HTR-8/SVneo (cell line): Measurements from ENCODE around the gene LRTM2.

Experiments
- DNase-seq: peaks from one replicate; pipeline ENCODE4 v3.0.0; 2011; ENCODE audit warnings: low spot score, mixed read lengths; ENCODE audit not compliant: insufficient read length
- FAIRE-seq: peaks from 2 replicates; lab custom pipeline; 2011; peaks lifted over from hg19 to GRCh38; lab: Jason Lieb, UNC

LRTM2 gene

DNA sequence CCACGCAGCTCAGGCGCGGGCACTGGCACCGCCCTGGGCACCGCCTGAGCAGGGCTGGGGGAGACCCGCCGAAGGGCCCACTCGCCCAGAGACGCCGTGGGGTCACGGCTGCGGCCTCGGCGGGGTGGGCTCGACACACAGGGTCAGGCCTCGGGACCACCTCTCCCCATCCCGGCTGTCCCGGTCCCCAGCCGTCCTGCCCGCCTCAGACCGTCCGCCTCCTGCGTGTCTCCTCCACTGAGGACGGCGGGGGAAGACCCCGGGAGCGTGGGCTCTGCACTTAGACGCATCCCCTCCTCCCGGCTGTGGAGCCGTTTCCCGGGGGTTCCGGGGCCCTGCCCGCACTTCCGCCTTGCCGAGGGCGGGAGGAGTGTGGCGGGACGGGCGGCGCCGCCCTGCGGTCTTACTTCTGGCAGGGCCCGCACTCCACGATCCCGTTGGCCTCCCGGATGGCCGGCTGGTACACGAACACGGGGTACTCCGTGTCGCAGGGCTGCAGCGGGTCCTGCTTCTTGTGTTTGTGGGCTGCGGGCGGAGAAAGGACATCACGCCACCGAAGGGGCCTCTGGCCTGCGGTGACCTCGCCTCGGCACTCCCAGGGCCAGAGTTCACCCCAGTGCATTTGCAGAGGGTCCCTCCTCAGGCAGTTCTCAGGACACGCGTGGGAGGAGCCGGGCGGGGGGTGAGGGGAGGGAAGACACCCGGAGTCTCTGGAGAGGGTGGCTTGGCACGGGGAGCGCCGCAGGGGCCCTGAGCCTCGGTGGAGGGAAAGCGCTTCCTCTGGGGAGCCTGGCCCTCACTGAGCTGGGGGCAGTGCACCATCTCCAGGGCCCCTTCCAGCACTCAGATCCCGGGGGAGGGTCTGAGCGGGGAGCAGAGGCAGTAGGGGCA lies 23.1 kb upstream of the LRTM2 start:
- no peak for DNase-seq
- no peak for FAIRE-seq

DNA sequence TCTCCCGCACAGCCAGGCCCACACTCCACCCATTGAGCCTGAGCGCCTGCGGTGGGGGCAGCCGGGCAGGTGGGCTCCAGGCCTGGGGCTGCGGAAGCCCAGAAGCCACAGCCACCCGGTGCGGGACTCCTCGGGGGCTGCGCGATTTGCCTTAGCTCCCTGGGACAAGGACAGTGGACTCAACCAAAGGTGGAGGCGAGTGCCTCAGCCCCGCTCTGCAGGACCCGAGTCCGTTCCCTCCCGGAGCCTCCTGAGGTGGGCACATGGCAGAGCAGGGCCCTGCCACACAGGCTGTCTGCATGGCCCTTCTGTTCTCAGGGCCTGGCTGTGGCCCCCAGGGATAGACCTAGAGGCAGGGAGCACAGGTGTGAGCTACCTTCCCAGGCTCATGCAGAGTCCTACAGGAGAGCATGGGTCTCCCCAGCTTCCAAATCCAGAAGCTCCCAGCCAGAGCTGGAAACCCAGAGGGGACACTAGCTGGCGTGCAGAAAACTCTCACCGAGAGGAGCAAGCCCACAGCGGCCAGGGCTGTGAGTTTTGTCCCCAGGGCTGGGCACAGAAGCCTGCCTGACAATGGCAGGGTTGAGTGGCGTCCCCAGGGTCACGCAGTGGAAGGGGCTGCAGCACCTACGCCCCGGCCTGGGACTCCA lies 22.2 kb upstream of the LRTM2 start:
- no peak for FAIRE-seq
- DNase-seq, result no peak

GRCh38 chr12:1798641-1799020 lies 21.7 kb upstream of the LRTM2 start:
- DNase-seq, result no peak
- FAIRE-seq, result no peak

GRCh38 chr12:1799051-1799881 lies 21.1 kb upstream of the LRTM2 start:
- peak; percentile 88 for FAIRE-seq
- no peak for DNase-seq

- DNase-seq (no peak), FAIRE-seq (no peak)
Observed at GRCh38 chr12:1799882-1800400, 20.4 kb upstream of the LRTM2 start.

DNA sequence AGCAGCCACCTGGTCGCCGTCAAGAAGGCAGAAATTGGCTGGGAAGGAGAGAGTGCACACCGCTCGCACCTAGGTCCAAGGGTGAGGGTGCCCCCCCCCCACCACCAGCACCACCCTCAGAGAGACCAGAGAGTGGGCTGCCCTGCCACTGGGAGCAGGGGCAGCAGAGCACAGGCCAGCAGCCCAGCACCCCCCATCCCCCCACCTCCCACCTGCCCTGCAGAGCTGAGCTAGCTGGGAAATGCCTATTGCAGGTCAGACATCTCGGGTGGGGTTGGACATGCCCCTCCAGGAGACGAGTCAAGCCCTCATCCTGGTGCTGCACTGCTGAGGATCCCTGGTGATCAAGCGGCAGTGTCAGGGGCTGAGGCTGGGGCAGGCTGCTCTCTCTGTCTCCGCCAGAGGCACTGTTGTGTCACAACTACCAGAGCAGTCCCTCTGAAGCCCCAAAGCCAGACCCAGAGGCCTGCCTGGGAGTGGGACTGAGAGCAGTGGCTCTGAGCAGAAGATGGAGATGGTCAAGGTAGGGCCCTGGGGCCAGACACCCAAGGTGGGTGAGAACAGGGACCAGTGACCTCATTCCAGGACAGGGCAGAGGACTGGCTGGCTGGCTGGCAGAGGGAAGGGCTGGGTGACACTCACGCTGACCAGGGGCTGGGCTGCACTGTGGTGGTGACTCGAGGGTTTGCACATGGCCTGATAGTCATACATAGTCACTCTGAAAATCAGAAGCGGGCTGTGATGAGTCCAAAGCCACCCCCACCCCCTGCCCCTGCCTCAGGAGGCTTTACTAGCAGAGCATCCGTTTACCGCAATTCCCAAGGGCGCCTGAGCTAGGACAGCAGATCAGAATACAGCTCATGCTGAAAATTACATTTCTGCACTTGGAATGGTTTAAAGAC lies 19.7 kb upstream of the LRTM2 start:
- DNase-seq (peak; percentile 62), FAIRE-seq (peak; percentile 36)

- FAIRE-seq (no peak), DNase-seq (no peak)
Observed at GRCh38 chr12:1801303-1801975, 18.9 kb upstream of the LRTM2 start.

DNA sequence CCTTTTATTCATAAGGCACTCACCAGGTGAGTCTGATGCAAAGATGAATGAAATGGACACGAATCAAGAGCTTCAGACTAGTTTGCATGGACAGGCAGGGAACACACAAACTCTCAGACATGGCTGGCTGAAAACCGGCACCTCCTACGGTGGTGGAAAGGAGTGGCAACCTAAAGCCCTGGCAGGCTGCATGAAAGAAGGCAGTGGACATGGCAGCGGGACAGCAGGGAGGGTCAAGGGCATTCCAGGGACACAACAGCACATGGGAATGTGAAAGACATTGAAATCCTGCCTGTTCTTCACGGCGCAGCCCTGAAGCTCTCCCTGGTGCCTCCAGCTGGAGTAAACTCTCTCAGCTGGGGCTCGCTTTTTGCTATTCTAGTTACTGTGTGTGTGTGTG lies 16.6 kb upstream of the LRTM2 start:
- FAIRE-seq (no peak), DNase-seq (no peak)

DNA sequence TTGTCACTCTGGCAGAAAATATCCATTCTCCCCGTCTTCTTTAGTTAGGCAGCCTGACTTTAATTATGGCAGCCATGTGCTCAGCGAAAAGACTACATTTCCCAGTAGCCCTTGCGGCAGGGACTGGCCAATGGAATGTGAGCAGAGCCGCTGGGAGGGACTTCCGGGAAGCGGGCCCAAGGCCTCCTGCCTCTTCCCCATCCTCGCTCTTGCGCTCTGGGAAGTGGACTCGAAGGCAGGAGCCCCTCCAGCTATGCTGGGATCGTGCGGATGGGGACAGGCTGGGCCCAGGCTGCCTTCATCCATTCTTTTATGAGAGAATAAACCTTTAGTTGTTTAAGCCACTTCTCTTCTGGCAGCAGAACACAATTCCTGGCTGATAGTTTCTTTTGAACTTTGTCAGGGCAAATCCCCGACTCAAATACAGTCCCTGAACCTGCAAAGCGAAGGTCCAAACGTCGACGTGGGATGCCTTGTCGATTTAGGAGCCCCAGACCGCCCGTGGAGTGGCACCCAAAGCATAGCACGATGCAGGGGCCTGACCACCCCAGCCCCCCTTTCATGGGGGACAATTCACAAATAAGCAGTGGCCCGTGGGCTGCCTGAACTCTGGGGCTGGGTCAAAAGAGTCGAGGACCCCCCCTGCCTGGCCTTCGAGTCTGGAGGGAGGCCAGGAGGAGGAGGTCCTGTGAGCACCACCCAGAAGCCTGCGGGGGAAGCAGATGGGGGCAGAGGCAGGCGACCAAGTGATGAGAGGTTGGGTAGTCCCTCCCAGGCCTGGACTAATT lies 15.6 kb upstream of the LRTM2 start:
- peak; percentile 98 for FAIRE-seq
- peak; percentile 97 for DNase-seq

DNA sequence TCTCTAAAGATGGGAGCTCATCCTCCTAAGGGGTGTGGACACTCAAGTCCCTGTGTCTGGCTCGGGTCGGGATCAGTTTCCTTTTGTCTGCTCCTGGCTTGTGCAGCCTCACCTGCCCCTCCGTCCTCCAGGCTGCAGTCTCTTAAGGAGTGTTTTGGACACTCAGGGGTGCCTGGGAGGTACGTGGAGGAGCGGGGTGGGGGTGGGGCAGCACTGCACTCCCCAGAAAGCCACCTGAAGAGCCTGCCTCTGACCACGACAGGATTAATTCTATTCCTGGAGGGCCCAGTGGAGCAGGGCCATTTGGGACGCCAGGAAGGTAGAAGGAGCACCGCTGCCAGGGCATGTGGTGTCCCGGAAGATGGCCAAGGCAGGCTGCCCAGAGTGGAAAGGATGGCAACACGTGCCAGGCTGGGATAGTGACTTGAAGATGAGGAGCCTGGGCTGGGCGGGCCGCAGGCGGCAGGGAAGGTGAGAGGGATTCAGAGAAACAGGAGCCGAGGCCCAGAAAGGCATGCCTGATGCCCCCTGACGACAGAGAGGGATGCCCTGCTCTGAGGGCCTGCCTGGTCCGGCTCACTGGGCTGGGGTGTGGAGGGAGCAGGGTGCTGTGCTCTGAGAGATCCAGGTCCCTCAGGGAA lies 14.8 kb upstream of the LRTM2 start:
- DNase-seq, result no peak
- FAIRE-seq, result peak; percentile 31

DNA sequence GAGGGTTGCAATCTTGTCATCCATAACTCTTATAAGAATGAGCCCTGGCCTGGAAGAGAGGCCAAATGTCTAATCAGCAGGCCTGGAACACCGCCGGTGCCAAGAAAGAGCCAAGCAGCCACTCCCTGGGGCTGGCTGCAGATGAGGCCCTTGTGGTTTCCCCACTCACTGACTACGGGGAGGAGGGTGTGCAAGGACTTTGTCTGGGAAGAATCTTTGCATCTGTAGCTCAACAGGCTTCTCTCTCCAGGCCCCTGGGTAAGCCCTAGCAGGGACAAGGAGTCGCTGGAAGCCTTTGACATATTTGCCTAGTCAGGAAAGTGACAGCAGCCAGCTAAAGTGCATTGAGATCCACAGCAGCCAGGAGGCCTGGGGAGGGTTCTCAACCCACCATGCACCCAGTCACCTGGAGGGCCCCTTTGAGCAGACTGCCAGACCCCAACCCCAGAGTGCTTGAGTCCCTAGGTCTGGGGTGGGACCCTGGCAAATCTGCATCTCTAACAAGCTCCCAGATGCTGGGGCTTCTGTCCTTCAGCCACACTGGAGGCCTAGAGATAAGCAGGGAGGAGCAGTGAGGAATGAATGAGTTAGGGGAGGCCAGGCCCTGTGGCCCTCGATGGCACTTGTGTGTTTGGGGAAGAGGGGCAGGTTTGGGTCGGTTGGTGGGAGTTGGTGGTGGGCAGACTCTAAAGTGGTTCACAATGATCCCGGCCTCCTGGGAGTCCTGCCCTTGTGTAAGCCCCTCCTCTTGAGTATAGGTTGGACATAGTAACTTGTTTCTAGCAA lies 13.9 kb upstream of the LRTM2 start:
- DNase-seq (no peak), FAIRE-seq (no peak)

GRCh38 chr12:1807087-1807860 lies 13.1 kb upstream of the LRTM2 start:
- FAIRE-seq (peak; percentile 62), DNase-seq (no peak)

DNA sequence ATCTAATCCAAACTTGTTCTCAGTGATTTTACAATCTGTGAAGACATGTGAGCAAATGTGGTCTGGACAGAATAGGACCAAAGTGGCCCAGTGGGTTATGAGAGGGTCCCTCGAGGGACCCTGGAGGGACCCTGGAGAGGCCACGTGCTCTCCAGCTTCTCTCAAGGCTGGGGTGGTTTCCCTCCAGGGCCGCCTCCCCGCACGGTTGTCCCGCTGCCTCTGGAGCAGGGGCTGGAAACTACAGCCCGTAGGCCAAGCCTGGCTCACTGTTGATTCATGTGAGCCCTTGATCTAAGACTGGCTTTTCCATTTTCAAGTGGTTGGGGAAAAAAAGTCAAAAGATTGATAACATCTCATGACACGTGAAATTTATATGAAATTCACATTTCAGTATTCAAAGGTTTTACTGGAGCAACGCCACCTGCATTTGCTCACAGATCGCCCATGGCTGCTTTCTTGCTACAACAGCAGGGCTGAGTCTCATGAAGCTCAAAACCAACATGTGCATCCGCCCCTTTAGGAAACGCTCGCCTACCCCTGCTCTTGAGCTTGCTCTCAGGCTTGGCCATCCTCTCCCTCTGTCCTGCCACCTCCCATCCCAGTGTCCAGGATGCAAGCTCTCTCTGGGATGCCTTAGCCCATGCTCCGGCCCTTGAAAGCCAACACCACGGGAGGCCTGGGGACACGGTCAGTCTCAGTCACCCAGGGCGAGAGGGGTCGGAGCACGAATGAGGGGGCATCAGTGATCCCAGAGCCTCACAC lies 12.1 kb upstream of the LRTM2 start:
- DNase-seq (no peak), FAIRE-seq (no peak)

- FAIRE-seq (peak; percentile 76), DNase-seq (no peak)
Observed at GRCh38 chr12:1808798-1809480, 11.4 kb upstream of the LRTM2 start.

- no peak for DNase-seq
- no peak for FAIRE-seq
Observed at GRCh38 chr12:1809591-1810190, 10.7 kb upstream of the LRTM2 start.
